Measurements from ENCODE around the gene FLNC.

DNA sequence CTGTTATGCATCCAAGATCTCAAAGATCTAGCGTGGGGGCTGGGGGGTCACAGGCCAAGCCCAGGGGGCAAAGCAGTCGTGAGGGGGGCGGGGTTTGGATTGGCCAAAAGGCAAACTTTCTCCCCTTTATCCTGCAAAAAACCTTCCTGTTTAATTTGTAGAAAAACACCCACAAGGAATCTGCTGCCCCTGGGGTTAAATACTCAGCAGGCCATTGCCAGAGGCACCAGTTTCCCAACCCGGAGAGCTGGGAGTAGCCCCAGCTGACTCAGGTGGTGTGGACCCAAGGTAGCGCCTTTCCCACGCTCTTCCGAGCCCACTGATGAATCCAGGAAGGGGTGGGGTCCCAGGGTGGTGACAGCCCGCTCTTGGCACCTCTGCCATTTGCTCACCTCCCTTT, 58.9 kb downstream of the FLNC start:
- TF ChIP-seq, protein P1, sequence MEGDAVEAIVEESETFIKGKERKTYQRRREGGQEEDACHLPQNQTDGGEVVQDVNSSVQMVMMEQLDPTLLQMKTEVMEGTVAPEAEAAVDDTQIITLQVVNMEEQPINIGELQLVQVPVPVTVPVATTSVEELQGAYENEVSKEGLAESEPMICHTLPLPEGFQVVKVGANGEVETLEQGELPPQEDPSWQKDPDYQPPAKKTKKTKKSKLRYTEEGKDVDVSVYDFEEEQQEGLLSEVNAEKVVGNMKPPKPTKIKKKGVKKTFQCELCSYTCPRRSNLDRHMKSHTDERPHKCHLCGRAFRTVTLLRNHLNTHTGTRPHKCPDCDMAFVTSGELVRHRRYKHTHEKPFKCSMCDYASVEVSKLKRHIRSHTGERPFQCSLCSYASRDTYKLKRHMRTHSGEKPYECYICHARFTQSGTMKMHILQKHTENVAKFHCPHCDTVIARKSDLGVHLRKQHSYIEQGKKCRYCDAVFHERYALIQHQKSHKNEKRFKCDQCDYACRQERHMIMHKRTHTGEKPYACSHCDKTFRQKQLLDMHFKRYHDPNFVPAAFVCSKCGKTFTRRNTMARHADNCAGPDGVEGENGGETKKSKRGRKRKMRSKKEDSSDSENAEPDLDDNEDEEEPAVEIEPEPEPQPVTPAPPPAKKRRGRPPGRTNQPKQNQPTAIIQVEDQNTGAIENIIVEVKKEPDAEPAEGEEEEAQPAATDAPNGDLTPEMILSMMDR (IDR thresholded peaks at IDR 0.05 in 8 of 11, conservative IDR thresholded peaks at IDR 0.05 in 3 of 11): no peak
- no peak for TF ChIP-seq POLR2A (IDR thresholded peaks at IDR 0.05)
